GM18858 (cell line): Measurements from ENCODE around the gene SNX6.
"Not testable (repeated sequence)": the region's sequence is repeated elsewhere in the genome, so short reads cannot be mapped to it uniquely, and the experiment has no call there.

Experiments used
- ATAC-seq: cut with Tn5 transposase; IDR thresholded peaks from one replicate; pipeline ENCODE4 v1.9.1; 2021; ENCODE audit not compliant: unreplicated experiment

SNX6 gene

DNA sequence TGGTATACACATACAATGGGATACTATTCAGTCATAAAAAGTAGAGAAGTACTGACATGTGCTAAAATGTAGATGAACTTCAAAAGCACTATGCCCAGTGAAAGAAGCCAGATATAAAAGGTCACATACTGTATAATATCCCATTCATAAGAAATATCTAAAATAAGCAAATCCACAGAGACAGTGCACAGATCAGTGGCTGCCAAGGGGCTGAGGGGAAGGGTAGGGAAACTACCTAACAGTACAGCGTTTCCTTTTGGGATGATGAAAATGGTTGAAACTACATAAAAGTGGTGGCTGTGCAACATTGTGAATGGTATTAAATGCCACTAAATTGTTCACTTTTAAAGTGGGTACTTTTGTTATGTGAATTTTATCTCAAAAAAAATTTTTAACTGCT, 102.4 kb downstream of the SNX6 start:
- ATAC-seq, result no peak

DNA sequence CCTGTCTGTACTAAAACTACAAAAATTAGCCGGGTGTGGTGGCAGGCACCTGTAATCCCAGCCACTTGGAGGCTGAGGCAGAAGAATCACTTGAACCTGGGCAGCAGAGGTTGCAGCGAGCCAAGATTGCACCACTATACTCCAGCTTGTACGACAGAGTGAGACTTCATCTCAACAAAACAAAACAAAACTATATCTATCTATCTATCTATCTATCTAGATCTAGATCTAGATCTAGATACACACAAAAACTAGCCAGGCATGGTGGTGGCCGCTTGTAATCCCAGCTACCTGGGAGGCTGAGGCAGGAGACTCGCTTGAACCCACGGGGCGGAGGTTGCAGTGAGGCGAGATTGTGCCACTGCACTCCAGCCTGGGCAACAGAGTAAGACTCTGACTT, 105.7 kb downstream of the SNX6 start:
- not testable (repeated sequence) for ATAC-seq

DNA sequence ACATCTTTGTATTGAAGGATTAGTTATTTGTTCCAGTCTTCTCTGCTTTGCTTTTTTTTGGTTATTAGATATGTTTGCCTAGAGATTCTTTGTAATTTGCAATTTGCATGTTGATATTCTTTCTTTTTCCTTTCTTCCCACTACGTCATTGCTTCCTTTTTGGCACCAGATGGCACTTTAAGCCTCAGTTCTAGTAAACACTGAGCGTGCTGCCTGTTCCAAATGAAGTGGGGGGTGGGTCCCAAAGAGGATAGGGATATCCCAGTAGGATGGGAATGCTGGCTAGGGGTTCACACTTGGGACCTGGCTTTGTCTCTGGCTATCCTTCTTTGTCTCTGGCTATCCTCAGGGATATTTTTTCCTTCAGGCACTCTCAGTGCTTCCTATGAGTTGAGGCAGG, 107.5 kb downstream of the SNX6 start:
- no peak for ATAC-seq

DNA sequence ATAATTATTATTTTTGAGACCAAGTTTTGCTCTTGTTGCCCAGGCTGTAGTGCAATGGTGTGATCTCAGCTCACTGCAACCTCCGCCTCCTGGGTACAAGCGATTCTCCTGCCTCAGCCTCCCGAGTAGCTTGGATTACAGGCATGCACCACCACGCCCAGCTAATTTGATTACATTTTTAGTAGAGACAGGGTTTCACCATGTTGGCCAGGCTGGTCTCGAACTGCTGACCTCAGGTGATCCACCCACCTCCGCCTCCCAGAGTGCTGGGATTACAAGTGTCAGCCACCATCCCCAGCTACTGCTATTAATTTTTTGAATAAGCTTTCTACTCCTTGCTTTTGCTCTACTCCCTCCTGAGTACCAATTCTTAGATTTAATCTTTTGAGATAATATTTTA, 108.9 kb downstream of the SNX6 start:
- ATAC-seq, result not testable (repeated sequence)

DNA sequence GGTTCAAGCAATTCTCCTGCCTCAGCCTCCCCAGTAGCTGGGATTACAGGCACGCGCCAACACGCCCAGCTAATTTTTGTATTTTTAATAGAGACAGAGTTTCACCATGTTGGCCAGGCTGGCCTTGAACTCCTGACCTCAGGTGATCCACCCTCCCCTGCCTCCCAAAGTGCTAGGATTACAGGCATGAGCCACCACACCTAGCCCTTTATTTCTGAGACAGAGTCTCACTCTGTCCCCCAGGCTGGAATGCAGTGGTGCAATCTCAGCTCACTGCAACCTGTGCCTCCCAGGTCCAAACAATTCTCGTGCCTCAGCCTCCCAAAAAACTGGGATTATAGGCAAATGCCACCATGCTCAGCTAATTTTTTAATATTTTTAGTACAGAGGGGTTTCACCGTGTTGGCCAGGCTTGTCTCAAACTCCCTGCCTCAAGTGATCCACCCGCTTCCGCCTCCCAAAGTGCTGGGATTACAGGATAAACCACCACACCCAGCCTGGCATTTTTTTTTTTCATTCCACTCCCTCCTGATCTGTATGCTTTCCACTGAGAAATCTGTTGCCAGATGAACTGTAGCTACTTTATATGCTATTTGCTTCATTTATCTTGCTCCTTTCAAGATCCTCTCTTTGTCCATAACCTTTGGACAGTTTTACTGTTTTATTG, 109.5 kb downstream of the SNX6 start:
- not testable (repeated sequence) for ATAC-seq
